ENCODE results near the gene PCBP3. TPM values are rescaled to one million over a fixed set of nuclear protein-coding genes. Genes with fewer than 3 reads are reported as not detected.

The PCBP3 gene
- total and polyA plus RNA-seq, 2 of the 8 experiments (the other 6 are each of a cell fraction or from before 2014, with no cell fraction given): 3.5 to 6.3 TPM

- no peak for TF ChIP-seq CHD7 (IDR thresholded peaks at IDR 0.05; ENCODE audit: insufficient replicate concordance, low read length)
- no peak for TF ChIP-seq EP300 (IDR thresholded peaks at IDR 0.05; ENCODE audit: borderline replicate concordance in 1 of 2, low read depth in 2 of 2, low read length in 2 of 2)
- TF ChIP-seq RXRA (IDR thresholded peaks at IDR 0.05; ENCODE audit: insufficient read depth, low read depth, low read length): no peak
Measured at GRCh38 chr21:45861156-45861870, 217.8 kb downstream of the PCBP3 start (continued).
